Kidney (tissue), 14 donors: Measurements from ENCODE around the gene TIGD6. TPM values are rescaled to one million over a fixed set of nuclear protein-coding genes. Genes with fewer than 3 reads are reported as not detected.
A peak's percentile ranks its signal among the peaks of the same experiment; 100 is the strongest.

Experiments
- DNase-seq, 5 donors: peaks; one replicate each; pipeline ENCODE4 v3.0.0-alpha.2; 2013 to 2020
- FAIRE-seq: peaks from 2 replicates; lab custom pipeline; 2012; peaks lifted over from hg19 to GRCh38; lab: Jason Lieb, UNC
- H3K27ac ChIP-seq, 2 donors: one replicate each; pipeline ENCODE4 v1.7.0; 2013; ENCODE audit warnings: low read depth in 2 of 2, low read length in 2 of 2, inconsistent platforms in 1 of 2
- H3K27me3 ChIP-seq: one replicate; pipeline ENCODE4 v1.7.1; 2013; ENCODE audit warnings: low read length, inconsistent platforms; ENCODE audit not compliant: control insufficient read depth, insufficient read depth
- H3K36me3 ChIP-seq, 3 donors: one replicate each; pipeline versions ENCODE4 v1.7.0 to v1.7.1; 2013; ENCODE audit warnings: low read length in 3 of 3, control low read depth in 1 of 3, inconsistent platforms in 1 of 3; ENCODE audit not compliant: insufficient read depth in 3 of 3, control insufficient read depth in 2 of 3
- H3K4me1 ChIP-seq, 3 donors: one replicate each; pipeline versions ENCODE4 v1.7.0 to v1.7.1; 2013; ENCODE audit warnings: low read length in 3 of 3, inconsistent platforms in 1 of 3, low read depth in 1 of 3; ENCODE audit not compliant: control insufficient read depth in 2 of 3, insufficient read depth in 2 of 3
- H3K4me3 ChIP-seq, 3 donors: one replicate each; pipeline versions ENCODE4 v1.7.0 to v1.8.1; 2013; ENCODE audit warnings: low read length in 3 of 3, control low read depth in 1 of 3, inconsistent platforms in 1 of 3
- H3K9ac ChIP-seq, 3 donors: one replicate each; pipeline versions ENCODE4 v1.7.0 to v1.7.1; 2013; ENCODE audit warnings: low read length in 3 of 3, control low read depth in 1 of 3, inconsistent platforms in 1 of 3
- H3K9me3 ChIP-seq, 3 donors: one replicate each; pipeline versions ENCODE4 v1.7.0 to v1.7.1; 2013; ENCODE audit warnings: low read length in 3 of 3, control low read depth in 1 of 3, inconsistent platforms in 1 of 3; ENCODE audit not compliant: control insufficient read depth in 2 of 3, insufficient read depth in 1 of 3
- intact Hi-C: fragments of 100-400 bp; cut with DNase I; formaldehyde crosslinking; loops from one replicate; pipeline ENCODE4 v1.11.1; 2022
- polyA plus RNA-seq: library from polyadenylated mRNA; stranded (reverse); fragments of 350-450 nt; fragmentation: Illumina TruSeq; extraction: RNeasy Lipid Tissue Mini Kit (QIAGEN cat#74804); gene quantifications from one replicate; pipeline ENCODE4 v1.2.3, GENCODE V29; 2014; ENCODE audit warnings: low read depth, low replicate concordance; ENCODE audit not compliant: insufficient read depth
- total RNA-seq: library from RNA; stranded (reverse); fragmentation: NEBNext Ultra II Directional; extraction: Animal tissue kit (Norgen Biotek cat#: 25700); gene quantifications from one replicate; pipeline ENCODE4 v1.2.1, GENCODE V29; 2021
- TF ChIP-seq, protein P1 (sequence below): IDR thresholded peaks from 3 replicates; pipeline ENCODE4 v1.5.1; 2012; ENCODE audit warnings: mild to moderate bottlenecking, moderate library complexity, borderline replicate concordance; ENCODE audit not compliant: insufficient read depth; ENCODE audit errors: extremely low read depth
- donor health status: control.
- donor health status: control.
- donor health status: control.
- donor health status: control.
- donor health status: control.
- donor health status: DM: yes; HTN: yes; CAD: no.
- donor health status: Normal renal cell carcinoma (clear cell type).

Gene TIGD6
- total and polyA plus RNA-seq, 2 donors from 2014 or later: 6.0 to 7.0 TPM

DNA sequence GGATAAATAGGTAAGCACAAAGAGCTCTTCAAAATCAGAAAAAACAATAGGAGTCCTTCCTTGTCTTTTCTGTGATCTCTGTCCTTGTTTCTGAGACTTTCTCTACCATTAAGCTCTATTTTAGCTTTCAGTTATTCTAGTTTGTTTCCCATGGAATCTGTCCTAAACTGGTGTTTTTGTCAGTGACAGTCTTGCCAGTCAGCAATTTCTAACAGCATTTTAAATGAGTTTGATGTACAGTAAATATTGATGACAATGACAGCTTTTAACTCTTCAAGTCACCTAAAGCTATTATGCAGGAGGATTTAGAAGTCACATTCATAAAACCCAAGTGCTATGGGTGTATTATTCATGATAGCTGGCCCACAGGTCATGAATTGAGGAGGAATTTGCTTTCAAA lies 17.9 kb downstream of the TIGD6 start:
- Histone ChIP-seq H3K4me1 (no peaks in the 10 kb centered on the region), H3K9me3 (no peaks in the 10 kb centered on the region), H3K36me3 (peaks cover 0 to 2% (median 0%) of the 10 kb centered on the region in 3 donors), H3K9ac (no peak overlapping the region), H3K27ac (no peak overlapping the region), H3K4me3 (no peak overlapping the region), H3K27me3 (no peaks in the 10 kb centered on the region)
- TF ChIP-seq, protein P1, sequence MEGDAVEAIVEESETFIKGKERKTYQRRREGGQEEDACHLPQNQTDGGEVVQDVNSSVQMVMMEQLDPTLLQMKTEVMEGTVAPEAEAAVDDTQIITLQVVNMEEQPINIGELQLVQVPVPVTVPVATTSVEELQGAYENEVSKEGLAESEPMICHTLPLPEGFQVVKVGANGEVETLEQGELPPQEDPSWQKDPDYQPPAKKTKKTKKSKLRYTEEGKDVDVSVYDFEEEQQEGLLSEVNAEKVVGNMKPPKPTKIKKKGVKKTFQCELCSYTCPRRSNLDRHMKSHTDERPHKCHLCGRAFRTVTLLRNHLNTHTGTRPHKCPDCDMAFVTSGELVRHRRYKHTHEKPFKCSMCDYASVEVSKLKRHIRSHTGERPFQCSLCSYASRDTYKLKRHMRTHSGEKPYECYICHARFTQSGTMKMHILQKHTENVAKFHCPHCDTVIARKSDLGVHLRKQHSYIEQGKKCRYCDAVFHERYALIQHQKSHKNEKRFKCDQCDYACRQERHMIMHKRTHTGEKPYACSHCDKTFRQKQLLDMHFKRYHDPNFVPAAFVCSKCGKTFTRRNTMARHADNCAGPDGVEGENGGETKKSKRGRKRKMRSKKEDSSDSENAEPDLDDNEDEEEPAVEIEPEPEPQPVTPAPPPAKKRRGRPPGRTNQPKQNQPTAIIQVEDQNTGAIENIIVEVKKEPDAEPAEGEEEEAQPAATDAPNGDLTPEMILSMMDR: no peak
- no peak for DNase-seq
- intact Hi-C loops: no loop called here
- no peak for FAIRE-seq

DNA sequence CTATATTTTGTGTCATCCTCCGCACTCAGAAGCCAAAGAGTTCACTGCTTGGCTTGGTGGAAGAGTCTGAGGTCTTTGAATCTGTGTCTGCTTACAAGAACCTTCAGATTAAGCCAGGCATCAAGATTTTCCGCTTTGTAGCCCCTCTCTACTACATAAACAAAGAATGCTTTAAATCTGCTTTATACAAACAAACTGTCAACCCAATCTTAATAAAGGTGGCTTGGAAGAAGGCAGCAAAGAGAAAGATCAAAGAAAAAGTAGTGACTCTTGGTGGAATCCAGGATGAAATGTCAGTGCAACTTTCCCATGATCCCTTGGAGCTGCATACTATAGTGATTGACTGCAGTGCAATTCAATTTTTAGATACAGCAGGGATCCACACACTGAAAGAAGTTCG lies 19.2 kb downstream of the TIGD6 start:
- intact Hi-C loops: no loop called here
- H3K27me3 ChIP-seq: no peaks in the 10 kb centered on the region
- DNase-seq (peak in 2 of 5 donors; percentile 19 to 41), FAIRE-seq (no peak)
- no peaks in the 10 kb centered on the region for H3K4me1 ChIP-seq
- H3K4me3 ChIP-seq: no peak overlapping the region
- no peaks in the 10 kb centered on the region for H3K9me3 ChIP-seq
- no peak overlapping the region for H3K9ac ChIP-seq
- H3K36me3 ChIP-seq: peaks cover 0 to 2% (median 0%) of the 10 kb centered on the region in 3 donors
- no peak overlapping the region for H3K27ac ChIP-seq
- TF ChIP-seq, protein P1: no peak

DNA sequence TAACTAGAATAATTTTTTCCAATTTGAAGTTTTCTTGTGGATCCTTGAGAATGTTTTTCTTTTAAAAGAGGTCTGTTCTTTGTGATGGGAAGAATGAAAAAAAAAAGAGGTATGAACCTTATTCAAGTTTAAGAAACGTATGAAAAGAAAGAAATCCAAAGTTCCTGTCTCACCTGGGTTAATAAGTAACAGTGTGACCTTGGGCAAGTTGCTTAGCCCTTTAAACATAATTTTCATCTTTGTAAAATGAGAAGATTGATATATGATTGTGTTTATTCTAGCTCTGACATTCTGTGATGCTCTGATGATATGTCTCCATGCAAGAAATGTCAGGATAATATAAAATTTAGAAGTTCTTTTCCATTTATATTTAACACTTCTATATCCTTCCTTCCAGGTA lies 20.6 kb downstream of the TIGD6 start:
- TF ChIP-seq, protein P1: no peak
- no peaks in the 10 kb centered on the region for H3K27me3 ChIP-seq
- intact Hi-C loops: no loop called here
- DNase-seq (no peak), FAIRE-seq (peak; percentile 76)
- peaks cover 0 to 2% (median 0%) of the 10 kb centered on the region in 3 donors for H3K36me3 ChIP-seq
- no peaks in the 10 kb centered on the region for H3K4me1 ChIP-seq
- H3K4me3 ChIP-seq: no peak overlapping the region
- no peak overlapping the region for H3K27ac ChIP-seq
- no peak overlapping the region for H3K9ac ChIP-seq
- H3K9me3 ChIP-seq: no peaks in the 10 kb centered on the region

DNA sequence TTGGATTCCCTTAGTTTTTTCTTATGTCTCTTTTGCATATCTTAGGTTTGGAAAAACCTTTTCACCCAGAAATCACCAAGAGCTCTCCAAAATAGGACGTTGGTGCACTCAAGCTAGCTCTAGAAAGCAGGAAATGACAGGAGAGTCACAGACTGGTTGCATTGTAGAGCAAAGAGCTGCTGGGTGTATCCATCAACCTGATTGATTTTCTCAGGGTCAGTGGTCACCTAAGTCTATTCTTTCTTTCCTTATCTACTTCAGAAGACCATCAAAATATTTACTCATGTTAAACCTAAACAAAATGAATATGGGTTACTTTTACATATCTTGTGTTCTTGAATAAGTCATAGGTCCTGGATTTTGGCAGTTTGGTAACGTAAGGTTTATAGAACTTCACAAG lies 25.0 kb downstream of the TIGD6 start:
- intact Hi-C loops: no loop called here
- TF ChIP-seq, protein P1: no peak

More for the DNA sequence above, 25.0 kb downstream of the TIGD6 start:
- no peak for FAIRE-seq
- Histone ChIP-seq H3K9ac (no peak overlapping the region), H3K27me3 (no peaks in the 10 kb centered on the region), H3K36me3 (peaks cover 0 to 2% (median 0%) of the 10 kb centered on the region in 3 donors), H3K4me3 (no peak overlapping the region), H3K9me3 (no peaks in the 10 kb centered on the region), H3K27ac (no peak overlapping the region), H3K4me1 (no peaks in the 10 kb centered on the region)
- no peak for DNase-seq
